Parathyroid adenoma (tissue), 2 donors: ENCODE measurements around the gene SMC1A.
"Not testable (repeated sequence)": the region's sequence is repeated elsewhere in the genome, so short reads cannot be mapped to it uniquely, and the experiment has no call there.

Source experiments
- H2AFZ ChIP-seq: fragments of 300-600 bp; sonication (generic); one replicate; pipeline ENCODE4 v1.7.0; 2017; ENCODE audit warnings: antibody characterized with exemption, mild to moderate bottlenecking
- H3K27ac ChIP-seq: fragments of 300-600 bp; sonication (generic); one replicate; pipeline ENCODE4 v1.7.0; 2017
- H3K27me3 ChIP-seq: fragments of 300-600 bp; sonication (generic); one replicate; pipeline ENCODE4 v1.7.0; 2017; ENCODE audit warnings: low read length; ENCODE audit not compliant: control insufficient read depth, insufficient read depth
- H3K36me3 ChIP-seq: fragments of 300-600 bp; sonication (generic); one replicate; pipeline ENCODE4 v1.7.0; 2017; ENCODE audit warnings: low read length; ENCODE audit not compliant: control insufficient read depth, insufficient read depth
- H3K4me1 ChIP-seq: fragments of 300-600 bp; sonication (generic); one replicate; pipeline ENCODE4 v1.7.0; 2017; ENCODE audit warnings: control low read depth
- H3K4me2 ChIP-seq: fragments of 300-600 bp; sonication (generic); one replicate; pipeline ENCODE4 v1.7.0; 2017; ENCODE audit warnings: low read length
- H3K4me3 ChIP-seq: fragments of 300-600 bp; sonication (generic); one replicate; pipeline ENCODE4 v1.7.0; 2017; ENCODE audit warnings: low read depth, low read length
- H3K79me2 ChIP-seq: fragments of 300-600 bp; sonication (generic); one replicate; pipeline ENCODE4 v1.7.0; 2017; ENCODE audit warnings: control low read depth
- H3K9ac ChIP-seq: fragments of 300-600 bp; sonication (generic); one replicate; pipeline ENCODE4 v1.7.0; 2017; ENCODE audit warnings: mild to moderate bottlenecking
- H3K9me3 ChIP-seq: fragments of 300-600 bp; sonication (generic); one replicate; pipeline ENCODE4 v1.7.0; 2017; ENCODE audit warnings: low read length; ENCODE audit not compliant: control insufficient read depth
- TF ChIP-seq, protein P1 (sequence below): fragments of 300-600 bp; sonication (generic); IDR thresholded peaks from one replicate; pipeline ENCODE4 v1.7.0; 2017; ENCODE audit warnings: antibody characterized with exemption, mild to moderate bottlenecking
- donor health status: primary hyperparathyroidism.

SMC1A gene

DNA sequence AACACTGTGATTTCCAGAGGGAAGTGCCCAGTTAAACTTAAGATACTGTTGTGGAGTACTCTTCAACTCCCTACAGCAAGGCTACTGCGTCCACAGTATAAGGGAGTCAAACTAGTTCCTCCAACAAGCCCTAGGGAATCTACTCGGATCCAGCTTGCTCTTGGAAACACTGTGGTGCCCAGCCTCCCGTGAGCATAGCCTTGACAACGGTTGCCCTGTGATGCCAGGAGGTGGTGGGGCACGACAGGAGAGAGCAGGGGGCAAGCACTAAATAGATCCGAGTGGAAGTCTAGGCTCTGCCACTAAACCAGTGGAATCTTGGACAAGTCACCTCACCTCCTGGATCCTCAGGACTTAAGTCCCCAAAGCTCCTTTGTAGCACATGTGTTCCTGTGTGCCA lies 45.6 kb downstream of the SMC1A start:
- no peak overlapping the region for H3K27ac ChIP-seq
- TF ChIP-seq, protein P1, sequence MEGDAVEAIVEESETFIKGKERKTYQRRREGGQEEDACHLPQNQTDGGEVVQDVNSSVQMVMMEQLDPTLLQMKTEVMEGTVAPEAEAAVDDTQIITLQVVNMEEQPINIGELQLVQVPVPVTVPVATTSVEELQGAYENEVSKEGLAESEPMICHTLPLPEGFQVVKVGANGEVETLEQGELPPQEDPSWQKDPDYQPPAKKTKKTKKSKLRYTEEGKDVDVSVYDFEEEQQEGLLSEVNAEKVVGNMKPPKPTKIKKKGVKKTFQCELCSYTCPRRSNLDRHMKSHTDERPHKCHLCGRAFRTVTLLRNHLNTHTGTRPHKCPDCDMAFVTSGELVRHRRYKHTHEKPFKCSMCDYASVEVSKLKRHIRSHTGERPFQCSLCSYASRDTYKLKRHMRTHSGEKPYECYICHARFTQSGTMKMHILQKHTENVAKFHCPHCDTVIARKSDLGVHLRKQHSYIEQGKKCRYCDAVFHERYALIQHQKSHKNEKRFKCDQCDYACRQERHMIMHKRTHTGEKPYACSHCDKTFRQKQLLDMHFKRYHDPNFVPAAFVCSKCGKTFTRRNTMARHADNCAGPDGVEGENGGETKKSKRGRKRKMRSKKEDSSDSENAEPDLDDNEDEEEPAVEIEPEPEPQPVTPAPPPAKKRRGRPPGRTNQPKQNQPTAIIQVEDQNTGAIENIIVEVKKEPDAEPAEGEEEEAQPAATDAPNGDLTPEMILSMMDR = no peak
- H3K36me3 ChIP-seq = no peaks in the 10 kb centered on the region
- H3K79me2 ChIP-seq = no peaks in the 10 kb centered on the region
- H3K27me3 ChIP-seq = no peaks in the 10 kb centered on the region
- H3K9me3 ChIP-seq = no peaks in the 10 kb centered on the region
- no peaks in the 10 kb centered on the region for H3K4me1 ChIP-seq
- H3K4me3 ChIP-seq = no peak overlapping the region
- H3K9ac ChIP-seq = no peak overlapping the region
- H2AFZ ChIP-seq = no peak overlapping the region
- H3K4me2 ChIP-seq = no peak overlapping the region

DNA sequence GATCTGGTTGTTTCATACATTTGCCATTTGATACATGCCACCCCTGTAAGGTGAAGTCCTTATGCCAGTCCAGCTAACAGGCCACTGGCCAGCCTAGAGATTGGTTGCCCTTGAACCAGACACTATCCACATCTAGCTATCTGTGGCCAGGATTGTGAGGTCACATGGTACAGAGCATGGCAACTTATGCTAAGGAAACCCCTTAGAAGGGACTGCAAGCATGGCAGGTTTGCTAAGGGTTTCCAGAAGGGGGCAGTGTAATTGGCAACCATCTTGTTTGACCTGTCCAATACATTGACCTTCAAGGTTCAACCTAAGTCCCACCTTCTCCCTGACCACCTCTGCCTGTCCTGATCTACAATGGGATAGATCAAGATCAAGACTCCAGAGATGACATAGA lies 47.5 kb downstream of the SMC1A start:
- H3K4me3 ChIP-seq = no peak overlapping the region
- no peak overlapping the region for H3K27ac ChIP-seq
- no peak overlapping the region for H2AFZ ChIP-seq
- no peak overlapping the region for H3K4me2 ChIP-seq
- no peaks in the 10 kb centered on the region for H3K36me3 ChIP-seq
- no peaks in the 10 kb centered on the region for H3K79me2 ChIP-seq
- TF ChIP-seq, protein P1 = no peak
- H3K9ac ChIP-seq = no peak overlapping the region
- no peaks in the 10 kb centered on the region for H3K4me1 ChIP-seq
- no peaks in the 10 kb centered on the region for H3K27me3 ChIP-seq
- no peaks in the 10 kb centered on the region for H3K9me3 ChIP-seq

DNA sequence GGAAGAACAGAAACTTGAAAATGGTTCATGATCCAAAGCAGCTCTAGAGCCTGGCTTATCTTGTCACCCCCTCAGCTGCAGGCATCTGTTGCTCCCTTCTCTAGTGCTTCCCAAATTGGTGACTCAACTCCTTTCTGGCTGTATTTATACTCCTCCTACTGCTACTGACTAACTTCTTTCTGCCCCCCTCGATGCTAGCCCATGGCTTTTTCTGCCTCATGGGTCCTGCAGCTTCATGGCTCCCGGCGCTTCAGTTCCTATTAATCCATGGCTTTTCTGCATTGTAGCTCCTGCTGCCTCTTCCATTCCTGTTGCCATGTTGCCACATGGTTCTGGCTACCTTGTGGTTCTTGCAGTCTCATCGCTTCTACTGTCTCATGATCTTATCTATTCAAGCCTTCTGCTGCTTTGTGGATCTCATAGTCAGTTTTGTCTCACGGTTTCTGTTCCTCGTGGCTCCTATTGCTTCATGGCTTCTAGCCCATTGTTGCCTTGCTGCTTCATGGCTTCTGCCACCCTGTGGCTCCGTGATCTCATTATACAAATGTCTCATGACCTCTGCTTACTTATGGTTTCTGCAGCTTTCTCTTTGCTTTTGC lies 48.1 kb downstream of the SMC1A start:
- H3K4me2 ChIP-seq = no peak overlapping the region
- H3K27me3 ChIP-seq = no peaks in the 10 kb centered on the region
- H3K27ac ChIP-seq = no peak overlapping the region
- no peak overlapping the region for H2AFZ ChIP-seq
- H3K4me1 ChIP-seq = no peaks in the 10 kb centered on the region
- H3K9ac ChIP-seq = no peak overlapping the region
- H3K79me2 ChIP-seq = no peaks in the 10 kb centered on the region
- no peaks in the 10 kb centered on the region for H3K9me3 ChIP-seq
- H3K4me3 ChIP-seq = no peak overlapping the region
- TF ChIP-seq, protein P1 = no peak
- H3K36me3 ChIP-seq = no peaks in the 10 kb centered on the region

DNA sequence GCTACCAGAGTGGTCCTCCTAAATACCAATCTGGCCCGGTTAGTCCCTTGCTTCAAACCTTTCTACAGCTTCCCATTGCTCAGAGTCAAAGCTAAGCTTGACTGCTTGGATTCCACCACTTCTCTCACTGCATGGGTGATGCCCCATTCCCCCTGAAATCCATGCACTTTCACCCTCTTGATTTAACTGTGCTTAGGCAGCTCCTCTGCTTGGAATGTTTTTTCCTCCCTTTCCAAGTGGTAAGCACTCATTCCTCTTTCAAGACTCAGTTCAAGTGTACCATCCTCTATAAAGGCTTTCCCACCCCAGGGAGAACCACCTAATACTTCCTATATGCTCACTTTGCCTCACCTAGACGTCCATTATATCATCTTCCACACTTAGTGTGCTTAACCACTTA lies 49.1 kb downstream of the SMC1A start:
- TF ChIP-seq, protein P1 = no peak
- no peak overlapping the region for H2AFZ ChIP-seq
- H3K9ac ChIP-seq = no peak overlapping the region
- H3K27me3 ChIP-seq = no peaks in the 10 kb centered on the region
- no peak overlapping the region for H3K4me3 ChIP-seq
- H3K79me2 ChIP-seq = no peaks in the 10 kb centered on the region
- no peaks in the 10 kb centered on the region for H3K4me1 ChIP-seq
- H3K27ac ChIP-seq = no peak overlapping the region
- no peaks in the 10 kb centered on the region for H3K9me3 ChIP-seq
- no peak overlapping the region for H3K4me2 ChIP-seq
- H3K36me3 ChIP-seq = no peaks in the 10 kb centered on the region

DNA sequence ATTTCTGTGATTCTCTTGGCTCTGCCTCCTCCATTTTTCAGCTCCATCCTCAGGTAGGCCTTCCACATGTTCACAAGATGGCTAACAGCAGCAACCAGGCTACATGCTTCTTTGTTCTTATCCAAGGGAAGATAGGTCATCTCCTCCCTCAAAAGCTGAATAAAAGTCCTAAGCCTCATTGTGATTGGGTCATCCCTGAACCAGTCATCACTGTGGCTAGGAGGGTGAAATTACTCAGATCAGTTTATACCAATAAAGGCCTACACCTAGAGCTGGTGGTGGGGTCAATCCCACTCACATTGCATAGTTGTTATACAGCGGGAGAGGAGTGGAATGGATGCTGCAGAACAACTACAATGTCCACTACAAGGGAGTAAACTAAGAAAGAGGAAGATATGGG lies 56.0 kb downstream of the SMC1A start:
- H3K27me3 ChIP-seq, H3K4me2 ChIP-seq, H3K36me3 ChIP-seq, H3K4me1 ChIP-seq, H3K79me2 ChIP-seq, H3K27ac ChIP-seq, H3K9ac ChIP-seq, H3K4me3 ChIP-seq, H2AFZ ChIP-seq, H3K9me3 ChIP-seq: not testable (repeated sequence)
